ENCODE results near the gene LCE1B. TPM values are rescaled to one million over a fixed set of nuclear protein-coding genes. Genes with fewer than 3 reads are reported as not detected.

LCE1B gene
- total and polyA plus RNA-seq, 4 donors: not detected

- Histone ChIP-seq H3K4me3 (no peak overlapping the region), H3K27ac (ENCODE audit: low read depth in 1 of 2, low read length in 1 of 2) (no peak overlapping the region), H3K36me3 (ENCODE audit: control insufficient read depth in 4 of 4, insufficient read depth in 4 of 4, low read length in 4 of 4) (no peaks in the 10 kb centered on the region), H3K9ac (ENCODE audit: insufficient read depth in 1 of 2, low read length in 2 of 2) (no peak overlapping the region), H3K27me3 (ENCODE audit: control insufficient read depth in 3 of 3, insufficient read depth in 3 of 3, low read length in 2 of 3) (peaks cover 0 to 3% (median 0%) of the 10 kb centered on the region in 3 donors), H3K4me1 (ENCODE audit: control insufficient read depth in 5 of 5, insufficient read depth in 5 of 5, low read length in 5 of 5) (peaks cover 0 to 5% (median 0%) of the 10 kb centered on the region in 5 donors), H3K9me3 (ENCODE audit: control insufficient read depth in 4 of 4, insufficient read depth in 3 of 4, low read length in 3 of 4) (peaks cover 0 to 3% (median 0%) of the 10 kb centered on the region in 4 donors)
- ATAC-seq (ENCODE audit: insufficient read depth, low FRiP score) (no peak), DNase-seq (no peak)
- 75 to 82% methylated on average over 4 of the region's 4 CpGs for WGBS, 2 donors
- no peak for TF ChIP-seq CTCF (IDR thresholded peaks at IDR 0.05; ENCODE audit: control extremely low read depth, extremely low read depth)
Measured at GRCh38 chr1:152861374-152861773, 49.6 kb downstream of the LCE1B start.

Other genes with a start within 250 kb of the LCE1B start
- gene LCE3E, start 245.2 kb upstream of the LCE1B start, total RNA-seq: not detected
- gene LCE3E, start 245.2 kb upstream of the LCE1B start, polyA plus RNA-seq: not detected
- gene LCE3D, start 231.5 kb upstream of the LCE1B start, total RNA-seq: not detected
- gene LCE3D, start 231.5 kb upstream of the LCE1B start, polyA plus RNA-seq: not detected
- not detected for gene LCE3C, start 211.7 kb upstream of the LCE1B start, total RNA-seq
- not detected for gene LCE3C, start 211.7 kb upstream of the LCE1B start, polyA plus RNA-seq
- gene LCE3B, start 198.2 kb upstream of the LCE1B start, total RNA-seq: not detected
- gene LCE3B, start 198.2 kb upstream of the LCE1B start, polyA plus RNA-seq: not detected
- not detected for gene LCE3A, start 188.9 kb upstream of the LCE1B start, total RNA-seq
- not detected for gene LCE3A, start 188.9 kb upstream of the LCE1B start, polyA plus RNA-seq
- not detected for gene LCE2D, start 148.6 kb upstream of the LCE1B start, total RNA-seq
- gene LCE2D, start 148.6 kb upstream of the LCE1B start, polyA plus RNA-seq: not detected
- not detected for gene LCE2C, start 136.7 kb upstream of the LCE1B start, total RNA-seq
- not detected for gene LCE2C, start 136.7 kb upstream of the LCE1B start, polyA plus RNA-seq
- gene LCE2B, start 125.8 kb upstream of the LCE1B start, total RNA-seq: not detected
- not detected for gene LCE2B, start 125.8 kb upstream of the LCE1B start, polyA plus RNA-seq
- gene LCE2A, start 113.6 kb upstream of the LCE1B start, total RNA-seq: not detected
- gene LCE2A, start 113.6 kb upstream of the LCE1B start, polyA plus RNA-seq: not detected
- not detected for gene LCE4A, start 103.8 kb upstream of the LCE1B start, total RNA-seq
- gene LCE4A, start 103.8 kb upstream of the LCE1B start, polyA plus RNA-seq: not detected
- not detected for gene KPRP, start 53.9 kb upstream of the LCE1B start, total RNA-seq
- not detected for gene KPRP, start 53.9 kb upstream of the LCE1B start, polyA plus RNA-seq
- gene LCE1F, start 36.8 kb upstream of the LCE1B start, total RNA-seq: not detected
- not detected for gene LCE1F, start 36.8 kb upstream of the LCE1B start, polyA plus RNA-seq
- gene LCE1E, start 25.7 kb upstream of the LCE1B start, total RNA-seq: not detected
- gene LCE1E, start 25.7 kb upstream of the LCE1B start, polyA plus RNA-seq: not detected
- gene LCE1D, start 15.2 kb upstream of the LCE1B start, total RNA-seq: not detected
- not detected for gene LCE1D, start 15.2 kb upstream of the LCE1B start, polyA plus RNA-seq
- not detected for gene LCE1C, start 5.3 kb upstream of the LCE1B start, total RNA-seq
- not detected for gene LCE1C, start 5.3 kb upstream of the LCE1B start, polyA plus RNA-seq
- not detected for gene LCE1A, start 15.5 kb downstream of the LCE1B start, total RNA-seq
- gene LCE1A, start 15.5 kb downstream of the LCE1B start, polyA plus RNA-seq: not detected
- gene LCE6A, start 30.9 kb downstream of the LCE1B start, total RNA-seq: not detected
- not detected for gene LCE6A, start 30.9 kb downstream of the LCE1B start, polyA plus RNA-seq
- gene LCE7A, start 48.0 kb downstream of the LCE1B start, total RNA-seq: not detected
- not detected for gene LCE7A, start 48.0 kb downstream of the LCE1B start, polyA plus RNA-seq
- gene SMCP, start 66.4 kb downstream of the LCE1B start, total RNA-seq: not detected
- not detected for gene SMCP, start 66.4 kb downstream of the LCE1B start, polyA plus RNA-seq
- gene IVL, start 96.6 kb downstream of the LCE1B start, total RNA-seq: under 1 TPM in 1 of 2 donors, not detected in 1; 0.31 TPM
- gene IVL, start 96.6 kb downstream of the LCE1B start, polyA plus RNA-seq: under 1 TPM; 0.22 to 0.52 TPM
- gene SPRR5, start 135.2 kb downstream of the LCE1B start, total RNA-seq: not detected
- gene SPRR5, start 135.2 kb downstream of the LCE1B start, polyA plus RNA-seq: under 1 TPM in 1 of 2 donors, not detected in 1; 0.05 TPM
- gene SPRR4, start 158.7 kb downstream of the LCE1B start, total RNA-seq: not detected
- not detected for gene SPRR4, start 158.7 kb downstream of the LCE1B start, polyA plus RNA-seq
- not detected for gene SPRR1A, start 172.1 kb downstream of the LCE1B start, total RNA-seq
- gene SPRR1A, start 172.1 kb downstream of the LCE1B start, polyA plus RNA-seq: not detected
- 1 to 10 TPM in 1 of 2 donors, not detected in 1; 1.9 TPM for gene SPRR3, start 189.8 kb downstream of the LCE1B start, total RNA-seq
- 1 to 10 TPM in 1 of 2 donors, under 1 TPM in 1; 0.50 to 1.2 TPM for gene SPRR3, start 189.8 kb downstream of the LCE1B start, polyA plus RNA-seq
- gene SPRR1B, start 219.2 kb downstream of the LCE1B start, total RNA-seq: not detected
- gene SPRR1B, start 219.2 kb downstream of the LCE1B start, polyA plus RNA-seq: 1 to 10 TPM in 1 of 2 donors, under 1 TPM in 1; 0.31 to 1.9 TPM
- gene SPRR2D, start 229.1 kb downstream of the LCE1B start, total RNA-seq: not detected
- 1 to 10 TPM; 1.0 to 2.5 TPM for gene SPRR2D, start 229.1 kb downstream of the LCE1B start, polyA plus RNA-seq
- under 1 TPM in 1 of 2 donors, not detected in 1; 0.82 TPM for gene SPRR2A, start 245.5 kb downstream of the LCE1B start, total RNA-seq
- 1 to 10 TPM in 1 of 2 donors, not detected in 1; 4.5 TPM for gene SPRR2A, start 245.5 kb downstream of the LCE1B start, polyA plus RNA-seq